ENCODE results near the gene CSF2RB.

- TF ChIP-seq, protein P1, sequence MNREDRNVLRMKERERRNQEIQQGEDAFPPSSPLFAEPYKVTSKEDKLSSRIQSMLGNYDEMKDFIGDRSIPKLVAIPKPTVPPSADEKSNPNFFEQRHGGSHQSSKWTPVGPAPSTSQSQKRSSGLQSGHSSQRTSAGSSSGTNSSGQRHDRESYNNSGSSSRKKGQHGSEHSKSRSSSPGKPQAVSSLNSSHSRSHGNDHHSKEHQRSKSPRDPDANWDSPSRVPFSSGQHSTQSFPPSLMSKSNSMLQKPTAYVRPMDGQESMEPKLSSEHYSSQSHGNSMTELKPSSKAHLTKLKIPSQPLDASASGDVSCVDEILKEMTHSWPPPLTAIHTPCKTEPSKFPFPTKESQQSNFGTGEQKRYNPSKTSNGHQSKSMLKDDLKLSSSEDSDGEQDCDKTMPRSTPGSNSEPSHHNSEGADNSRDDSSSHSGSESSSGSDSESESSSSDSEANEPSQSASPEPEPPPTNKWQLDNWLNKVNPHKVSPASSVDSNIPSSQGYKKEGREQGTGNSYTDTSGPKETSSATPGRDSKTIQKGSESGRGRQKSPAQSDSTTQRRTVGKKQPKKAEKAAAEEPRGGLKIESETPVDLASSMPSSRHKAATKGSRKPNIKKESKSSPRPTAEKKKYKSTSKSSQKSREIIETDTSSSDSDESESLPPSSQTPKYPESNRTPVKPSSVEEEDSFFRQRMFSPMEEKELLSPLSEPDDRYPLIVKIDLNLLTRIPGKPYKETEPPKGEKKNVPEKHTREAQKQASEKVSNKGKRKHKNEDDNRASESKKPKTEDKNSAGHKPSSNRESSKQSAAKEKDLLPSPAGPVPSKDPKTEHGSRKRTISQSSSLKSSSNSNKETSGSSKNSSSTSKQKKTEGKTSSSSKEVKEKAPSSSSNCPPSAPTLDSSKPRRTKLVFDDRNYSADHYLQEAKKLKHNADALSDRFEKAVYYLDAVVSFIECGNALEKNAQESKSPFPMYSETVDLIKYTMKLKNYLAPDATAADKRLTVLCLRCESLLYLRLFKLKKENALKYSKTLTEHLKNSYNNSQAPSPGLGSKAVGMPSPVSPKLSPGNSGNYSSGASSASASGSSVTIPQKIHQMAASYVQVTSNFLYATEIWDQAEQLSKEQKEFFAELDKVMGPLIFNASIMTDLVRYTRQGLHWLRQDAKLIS (CRISPR knock-in tag; IDR thresholded peaks at IDR 0.05; ENCODE audit: borderline replicate concordance), result no peak
- no peak for TF ChIP-seq TCF7 (CRISPR knock-in tag; IDR thresholded peaks at IDR 0.05; ENCODE audit: low read depth)
- TF ChIP-seq FOXJ3 (CRISPR knock-in tag; IDR thresholded peaks at IDR 0.05; ENCODE audit: borderline replicate concordance), result no peak
- TF ChIP-seq, protein P2, sequence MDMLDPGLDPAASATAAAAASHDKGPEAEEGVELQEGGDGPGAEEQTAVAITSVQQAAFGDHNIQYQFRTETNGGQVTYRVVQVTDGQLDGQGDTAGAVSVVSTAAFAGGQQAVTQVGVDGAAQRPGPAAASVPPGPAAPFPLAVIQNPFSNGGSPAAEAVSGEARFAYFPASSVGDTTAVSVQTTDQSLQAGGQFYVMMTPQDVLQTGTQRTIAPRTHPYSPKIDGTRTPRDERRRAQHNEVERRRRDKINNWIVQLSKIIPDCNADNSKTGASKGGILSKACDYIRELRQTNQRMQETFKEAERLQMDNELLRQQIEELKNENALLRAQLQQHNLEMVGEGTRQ (CRISPR knock-in tag; IDR thresholded peaks at IDR 0.05), result no peak
- TF ChIP-seq SP1 (CRISPR knock-in tag; conservative IDR thresholded peaks at IDR 0.05), result peak; percentile 59; the same call in 1 of the 2 replicates
- TF ChIP-seq, protein P3, sequence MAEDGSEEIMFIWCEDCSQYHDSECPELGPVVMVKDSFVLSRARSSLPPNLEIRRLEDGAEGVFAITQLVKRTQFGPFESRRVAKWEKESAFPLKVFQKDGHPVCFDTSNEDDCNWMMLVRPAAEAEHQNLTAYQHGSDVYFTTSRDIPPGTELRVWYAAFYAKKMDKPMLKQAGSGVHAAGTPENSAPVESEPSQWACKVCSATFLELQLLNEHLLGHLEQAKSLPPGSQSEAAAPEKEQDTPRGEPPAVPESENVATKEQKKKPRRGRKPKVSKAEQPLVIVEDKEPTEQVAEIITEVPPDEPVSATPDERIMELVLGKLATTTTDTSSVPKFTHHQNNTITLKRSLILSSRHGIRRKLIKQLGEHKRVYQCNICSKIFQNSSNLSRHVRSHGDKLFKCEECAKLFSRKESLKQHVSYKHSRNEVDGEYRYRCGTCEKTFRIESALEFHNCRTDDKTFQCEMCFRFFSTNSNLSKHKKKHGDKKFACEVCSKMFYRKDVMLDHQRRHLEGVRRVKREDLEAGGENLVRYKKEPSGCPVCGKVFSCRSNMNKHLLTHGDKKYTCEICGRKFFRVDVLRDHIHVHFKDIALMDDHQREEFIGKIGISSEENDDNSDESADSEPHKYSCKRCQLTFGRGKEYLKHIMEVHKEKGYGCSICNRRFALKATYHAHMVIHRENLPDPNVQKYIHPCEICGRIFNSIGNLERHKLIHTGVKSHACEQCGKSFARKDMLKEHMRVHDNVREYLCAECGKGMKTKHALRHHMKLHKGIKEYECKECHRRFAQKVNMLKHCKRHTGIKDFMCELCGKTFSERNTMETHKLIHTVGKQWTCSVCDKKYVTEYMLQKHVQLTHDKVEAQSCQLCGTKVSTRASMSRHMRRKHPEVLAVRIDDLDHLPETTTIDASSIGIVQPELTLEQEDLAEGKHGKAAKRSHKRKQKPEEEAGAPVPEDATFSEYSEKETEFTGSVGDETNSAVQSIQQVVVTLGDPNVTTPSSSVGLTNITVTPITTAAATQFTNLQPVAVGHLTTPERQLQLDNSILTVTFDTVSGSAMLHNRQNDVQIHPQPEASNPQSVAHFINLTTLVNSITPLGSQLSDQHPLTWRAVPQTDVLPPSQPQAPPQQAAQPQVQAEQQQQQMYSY (CRISPR knock-in tag; IDR thresholded peaks at IDR 0.05), result no peak
- TF ChIP-seq, protein P4, sequence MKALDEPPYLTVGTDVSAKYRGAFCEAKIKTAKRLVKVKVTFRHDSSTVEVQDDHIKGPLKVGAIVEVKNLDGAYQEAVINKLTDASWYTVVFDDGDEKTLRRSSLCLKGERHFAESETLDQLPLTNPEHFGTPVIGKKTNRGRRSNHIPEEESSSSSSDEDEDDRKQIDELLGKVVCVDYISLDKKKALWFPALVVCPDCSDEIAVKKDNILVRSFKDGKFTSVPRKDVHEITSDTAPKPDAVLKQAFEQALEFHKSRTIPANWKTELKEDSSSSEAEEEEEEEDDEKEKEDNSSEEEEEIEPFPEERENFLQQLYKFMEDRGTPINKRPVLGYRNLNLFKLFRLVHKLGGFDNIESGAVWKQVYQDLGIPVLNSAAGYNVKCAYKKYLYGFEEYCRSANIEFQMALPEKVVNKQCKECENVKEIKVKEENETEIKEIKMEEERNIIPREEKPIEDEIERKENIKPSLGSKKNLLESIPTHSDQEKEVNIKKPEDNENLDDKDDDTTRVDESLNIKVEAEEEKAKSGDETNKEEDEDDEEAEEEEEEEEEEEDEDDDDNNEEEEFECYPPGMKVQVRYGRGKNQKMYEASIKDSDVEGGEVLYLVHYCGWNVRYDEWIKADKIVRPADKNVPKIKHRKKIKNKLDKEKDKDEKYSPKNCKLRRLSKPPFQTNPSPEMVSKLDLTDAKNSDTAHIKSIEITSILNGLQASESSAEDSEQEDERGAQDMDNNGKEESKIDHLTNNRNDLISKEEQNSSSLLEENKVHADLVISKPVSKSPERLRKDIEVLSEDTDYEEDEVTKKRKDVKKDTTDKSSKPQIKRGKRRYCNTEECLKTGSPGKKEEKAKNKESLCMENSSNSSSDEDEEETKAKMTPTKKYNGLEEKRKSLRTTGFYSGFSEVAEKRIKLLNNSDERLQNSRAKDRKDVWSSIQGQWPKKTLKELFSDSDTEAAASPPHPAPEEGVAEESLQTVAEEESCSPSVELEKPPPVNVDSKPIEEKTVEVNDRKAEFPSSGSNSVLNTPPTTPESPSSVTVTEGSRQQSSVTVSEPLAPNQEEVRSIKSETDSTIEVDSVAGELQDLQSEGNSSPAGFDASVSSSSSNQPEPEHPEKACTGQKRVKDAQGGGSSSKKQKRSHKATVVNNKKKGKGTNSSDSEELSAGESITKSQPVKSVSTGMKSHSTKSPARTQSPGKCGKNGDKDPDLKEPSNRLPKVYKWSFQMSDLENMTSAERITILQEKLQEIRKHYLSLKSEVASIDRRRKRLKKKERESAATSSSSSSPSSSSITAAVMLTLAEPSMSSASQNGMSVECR (CRISPR knock-in tag; IDR thresholded peaks at IDR 0.05; ENCODE audit: borderline replicate concordance), result no peak
- no peak for TF ChIP-seq ZBTB21 (CRISPR knock-in tag; IDR thresholded peaks at IDR 0.05; ENCODE audit: borderline replicate concordance)
- no peak for TF ChIP-seq ATF1 (CRISPR knock-in tag; IDR thresholded peaks at IDR 0.05)
- peak; percentile 90 for TF ChIP-seq CTCF (IDR thresholded peaks at IDR 0.05)
Observed at GRCh38 chr22:36977947-36978660, 64.7 kb downstream of the CSF2RB start.
